DOHH2 (cell line): Measurements from ENCODE around the gene CTBP1.

Experiments
- H3F3A ChIP-seq: fragments of 200-600 bp; sonication (generic), shearing (Covaris generic); 2 replicates; pipeline ENCODE4 v1.6.0; 2016; ENCODE audit warnings: antibody characterized with exemption, mild to moderate bottlenecking; ENCODE audit not compliant: control insufficient read depth, insufficient read depth
- H3K27ac ChIP-seq: fragments of 200-600 bp; sonication (generic); 2 replicates; pipeline ENCODE4 v1.5.1; 2014; ENCODE audit warnings: low read depth, mild to moderate bottlenecking, low read length, moderate library complexity
- H3K27me3 ChIP-seq: fragments of 200-600 bp; sonication (generic); 2 replicates; pipeline ENCODE4 v1.6.1; 2014; ENCODE audit warnings: mild to moderate bottlenecking, low read length, mixed read lengths; ENCODE audit not compliant: control insufficient read depth
- H3K36me3 ChIP-seq: fragments of 200-600 bp; sonication (generic); 2 replicates; pipeline ENCODE4 v1.6.1; 2014; ENCODE audit warnings: mild to moderate bottlenecking, low read length, moderate library complexity, mixed read lengths; ENCODE audit not compliant: control insufficient read depth
- H3K4me1 ChIP-seq: fragments of 200-600 bp; sonication (generic); 2 replicates; pipeline ENCODE4 v1.6.1; 2014; ENCODE audit warnings: mild to moderate bottlenecking, low read length, mixed read lengths; ENCODE audit not compliant: control insufficient read depth
- H3K4me2 ChIP-seq: fragments of 200-600 bp; sonication (generic); 2 replicates; pipeline ENCODE4 v1.6.0; 2014; ENCODE audit warnings: mild to moderate bottlenecking, low read length, moderate library complexity
- H3K4me3 ChIP-seq: fragments of 200-600 bp; sonication (generic); 2 replicates; pipeline ENCODE4 v1.5.1; 2014; ENCODE audit warnings: mild to moderate bottlenecking, low read length, mixed read lengths
- H3K79me2 ChIP-seq: fragments of 200-600 bp; sonication (generic); 2 replicates; pipeline ENCODE4 v1.6.1; 2014; ENCODE audit warnings: mild to moderate bottlenecking, low read length, mixed read lengths; ENCODE audit not compliant: control insufficient read depth
- H3K9me2 ChIP-seq: fragments of 200-600 bp; sonication (generic); replicated peaks from 2 replicates; pipeline ENCODE4 v1.6.1; 2014; ENCODE audit warnings: mild to moderate bottlenecking, low read length, mixed read lengths; ENCODE audit not compliant: control insufficient read depth
- H3K9me3 ChIP-seq: fragments of 200-600 bp; sonication (generic); 2 replicates; pipeline ENCODE4 v1.6.1; 2014; ENCODE audit warnings: antibody characterized with exemption, low read length, mixed read lengths; ENCODE audit not compliant: control insufficient read depth, insufficient read depth
- H4K20me1 ChIP-seq: fragments of 200-600 bp; sonication (generic); 2 replicates; pipeline ENCODE4 v1.6.0; 2014; ENCODE audit warnings: low read depth, mild to moderate bottlenecking, antibody characterized with exemption, low read length, moderate library complexity; ENCODE audit not compliant: control insufficient read depth, insufficient read depth
- CTCF ChIP-seq: fragments of 200-600 bp; sonication (generic); IDR thresholded peaks from one replicate; pipeline ENCODE4 v1.5.1; 2014; ENCODE audit warnings: antibody characterized with exemption, mild to moderate bottlenecking, low read depth, low read length; ENCODE audit not compliant: poor library complexity, severe bottlenecking
- EZH2phosphoT487 ChIP-seq: fragments of 200-600 bp; sonication (generic); IDR thresholded peaks from 2 replicates; pipeline ENCODE4 v1.6.1; 2017; ENCODE audit warnings: borderline replicate concordance, mild to moderate bottlenecking, antibody characterized with exemption, low read length, moderate library complexity, mixed read lengths

CTBP1 gene

DNA sequence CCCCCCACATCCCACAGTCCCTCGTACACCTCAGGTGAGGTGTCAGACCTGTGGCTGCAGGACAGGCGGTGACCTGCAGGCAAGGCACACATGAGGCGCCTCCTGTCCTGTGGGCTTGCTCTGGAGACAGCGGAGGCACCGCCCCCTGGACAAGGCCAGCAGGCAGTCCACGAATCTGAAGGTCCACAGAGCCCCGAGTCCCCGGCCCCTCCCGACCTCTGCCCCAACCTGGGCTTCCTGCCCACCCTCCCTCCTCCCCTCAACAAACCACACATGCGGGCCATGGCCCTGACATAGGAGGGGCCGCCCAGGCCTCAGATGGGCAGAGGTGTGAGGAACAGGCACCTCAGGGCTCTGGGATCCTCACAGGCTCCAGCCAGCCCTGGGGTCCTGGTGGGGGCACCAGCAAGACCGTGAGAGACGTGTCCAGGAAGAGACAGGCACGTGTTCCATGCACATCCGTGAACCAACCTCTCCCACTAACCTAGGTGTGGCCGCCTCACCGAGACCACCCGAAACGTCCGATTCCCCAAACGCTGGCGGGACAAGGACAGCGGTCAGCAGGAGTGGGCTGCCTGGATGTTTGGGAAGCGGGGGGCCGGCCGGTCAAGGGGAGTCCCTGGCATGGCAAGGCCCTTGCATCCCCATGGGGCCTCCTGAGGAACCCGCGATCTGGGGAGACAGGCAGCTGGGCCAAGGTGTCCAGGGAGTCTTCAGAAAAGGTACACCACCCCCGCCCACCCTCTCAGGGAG lies 25.8 kb downstream of the CTBP1 start:
- Histone ChIP-seq H3K9me3 (no peaks in the 10 kb centered on the region), H3K4me1 (peaks cover 48% of the 10 kb centered on the region), H3K27me3 (no peaks in the 10 kb centered on the region), H3K9me2 (no peaks in the 10 kb centered on the region), H4K20me1 (0 out of 2 replicates have a peak, but pooled peaks cover 3% of the 10 kb centered on the region), H3K79me2 (peaks cover 38% of the 10 kb centered on the region), H3K4me3 (no peak overlapping the region), H3K27ac (no peak overlapping the region), H3K36me3 (peaks cover 82% of the 10 kb centered on the region), H3K4me2 (no peak overlapping the region), H3F3A (peaks cover 32% of the 10 kb centered on the region)
- no peak for TF ChIP-seq CTCF
- no peak for TF ChIP-seq EZH2phosphoT487

DNA sequence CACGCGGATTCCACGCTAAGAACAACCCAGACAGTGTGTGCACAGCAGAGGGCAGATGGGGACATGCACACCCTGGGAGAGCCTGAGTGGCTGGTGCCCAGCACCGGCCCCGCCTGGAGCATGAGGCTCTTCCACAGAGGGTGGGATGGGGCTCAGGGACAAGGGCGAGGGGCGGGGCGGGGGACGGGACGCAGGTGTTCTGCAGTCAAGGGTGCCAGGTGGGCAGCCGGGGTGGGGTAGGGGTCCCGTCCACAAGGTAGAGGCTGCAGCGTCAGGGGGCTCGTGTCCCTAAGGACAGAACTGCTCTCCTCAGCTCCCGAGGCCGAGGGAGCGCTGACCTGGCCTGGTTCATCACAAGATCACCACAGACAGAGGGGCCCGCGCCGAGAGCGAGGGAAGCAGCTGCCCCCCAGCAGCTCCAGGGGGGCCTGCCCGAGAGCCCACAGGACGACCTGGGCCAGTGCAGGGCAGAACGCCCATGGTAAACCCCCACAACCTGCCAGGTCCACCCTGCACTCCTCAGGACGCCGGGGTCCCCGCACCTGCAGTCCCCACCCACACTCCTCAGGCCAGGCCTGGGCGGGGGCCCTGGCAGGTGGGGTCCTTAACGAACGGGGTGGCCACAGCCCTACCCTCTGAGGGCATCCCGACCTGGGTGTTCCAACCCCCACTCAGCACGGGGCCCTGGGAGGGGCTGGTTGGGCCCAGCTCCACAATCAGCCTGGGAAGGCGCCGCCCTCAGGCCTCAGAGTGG lies 26.7 kb downstream of the CTBP1 start:
- Histone ChIP-seq H3K9me2 (no peaks in the 10 kb centered on the region), H3K27ac (peak overlapping the region; percentile 99), H3K4me3 (no peak overlapping the region), H3F3A (peaks cover 40% of the 10 kb centered on the region), H3K36me3 (peaks cover 81% of the 10 kb centered on the region), H4K20me1 (0 out of 2 replicates have a peak, but pooled peaks cover 3% of the 10 kb centered on the region), H3K79me2 (peaks cover 45% of the 10 kb centered on the region), H3K4me1 (peaks cover 57% of the 10 kb centered on the region), H3K27me3 (no peaks in the 10 kb centered on the region), H3K9me3 (no peaks in the 10 kb centered on the region), H3K4me2 (no peak overlapping the region)
- TF ChIP-seq CTCF: no peak
- no peak for TF ChIP-seq EZH2phosphoT487

DNA sequence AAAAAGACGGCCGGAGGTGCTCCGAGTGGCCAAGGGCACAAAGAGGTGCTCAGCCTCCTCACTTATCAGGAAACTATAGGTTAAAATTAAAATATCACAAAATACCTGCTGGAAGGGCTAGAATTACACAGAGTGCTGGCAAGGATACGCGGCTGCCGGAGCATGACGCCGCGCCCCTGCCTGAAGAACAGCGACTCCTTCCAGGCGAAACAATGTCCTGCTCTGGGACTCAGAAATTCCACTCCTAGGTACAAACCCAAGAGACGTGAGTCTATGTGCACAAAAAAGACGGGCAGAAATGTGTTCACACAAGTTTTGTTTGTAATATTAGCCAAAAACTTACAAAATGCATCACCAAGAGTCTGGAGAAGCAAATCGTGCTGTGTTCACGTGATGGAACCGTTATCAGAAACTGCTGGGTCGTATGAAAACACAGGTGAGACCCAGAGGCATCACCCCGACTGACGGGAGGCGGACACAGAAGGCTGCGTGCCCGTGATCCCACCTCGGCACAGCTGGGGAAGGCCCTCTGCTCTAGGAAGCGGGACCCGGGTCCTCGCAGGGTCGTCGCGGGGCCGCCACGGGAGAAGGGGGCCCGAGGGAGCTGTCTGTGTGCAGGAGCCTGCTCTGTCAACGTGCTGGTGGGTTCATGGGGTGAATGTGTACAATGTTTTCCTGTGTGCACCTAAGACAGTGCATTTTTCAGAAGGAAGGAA lies 27.6 kb downstream of the CTBP1 start:
- Histone ChIP-seq H3F3A (peaks cover 47% of the 10 kb centered on the region), H3K27me3 (no peaks in the 10 kb centered on the region), H3K79me2 (peaks cover 50% of the 10 kb centered on the region), H3K27ac (peak overlapping the region; percentile 99), H3K9me3 (no peaks in the 10 kb centered on the region), H4K20me1 (0 out of 2 replicates have a peak, but pooled peaks cover 2% of the 10 kb centered on the region), H3K36me3 (peaks cover 80% of the 10 kb centered on the region), H3K4me2 (peak overlapping the region; percentile 82), H3K4me3 (peak overlapping the region; percentile 51), H3K4me1 (peaks cover 66% of the 10 kb centered on the region), H3K9me2 (no peaks in the 10 kb centered on the region)
- TF ChIP-seq CTCF (no peak), EZH2phosphoT487 (no peak)
